Subcutaneous abdominal adipose tissue (tissue), 5 donors: ENCODE measurements around the gene STAM.

Experiments used
- H3K27ac ChIP-seq: one replicate; pipeline ENCODE4 v1.7.0; 2013; ENCODE audit warnings: low read depth, mild to moderate bottlenecking, inconsistent platforms, low read length, moderate library complexity
- H3K27me3 ChIP-seq, 5 donors: one replicate each; pipeline ENCODE4 v1.7.0; 2013; ENCODE audit warnings: low read length in 5 of 5, inconsistent platforms in 1 of 5; ENCODE audit not compliant: control insufficient read depth in 5 of 5, insufficient read depth in 4 of 5
- H3K36me3 ChIP-seq, 5 donors: one replicate each; pipeline ENCODE4 v1.7.0; 2013; ENCODE audit warnings: low read length in 5 of 5; ENCODE audit not compliant: control insufficient read depth in 5 of 5, insufficient read depth in 5 of 5
- H3K4me1 ChIP-seq, 5 donors: one replicate each; pipeline ENCODE4 v1.7.0; 2013; ENCODE audit warnings: low read length in 5 of 5, mild to moderate bottlenecking in 3 of 5, moderate library complexity in 1 of 5; ENCODE audit not compliant: control insufficient read depth in 5 of 5, insufficient read depth in 5 of 5
- H3K4me3 ChIP-seq, 5 donors: one replicate each; pipeline ENCODE4 v1.7.0; 2013; ENCODE audit warnings: low read length in 5 of 5, low read depth in 1 of 5
- H3K9ac ChIP-seq, 5 donors: one replicate each; pipeline ENCODE4 v1.7.0; 2013; ENCODE audit warnings: low read length in 5 of 5, mild to moderate bottlenecking in 4 of 5, moderate library complexity in 3 of 5
- H3K9me3 ChIP-seq, 5 donors: one replicate each; pipeline ENCODE4 v1.7.0; 2013; ENCODE audit warnings: low read length in 5 of 5; ENCODE audit not compliant: control insufficient read depth in 5 of 5
- donor health status: healthy.
- donor health status: healthy.
- donor health status: healthy.
- donor health status: healthy.
- donor health status: healthy.

The STAM gene

DNA sequence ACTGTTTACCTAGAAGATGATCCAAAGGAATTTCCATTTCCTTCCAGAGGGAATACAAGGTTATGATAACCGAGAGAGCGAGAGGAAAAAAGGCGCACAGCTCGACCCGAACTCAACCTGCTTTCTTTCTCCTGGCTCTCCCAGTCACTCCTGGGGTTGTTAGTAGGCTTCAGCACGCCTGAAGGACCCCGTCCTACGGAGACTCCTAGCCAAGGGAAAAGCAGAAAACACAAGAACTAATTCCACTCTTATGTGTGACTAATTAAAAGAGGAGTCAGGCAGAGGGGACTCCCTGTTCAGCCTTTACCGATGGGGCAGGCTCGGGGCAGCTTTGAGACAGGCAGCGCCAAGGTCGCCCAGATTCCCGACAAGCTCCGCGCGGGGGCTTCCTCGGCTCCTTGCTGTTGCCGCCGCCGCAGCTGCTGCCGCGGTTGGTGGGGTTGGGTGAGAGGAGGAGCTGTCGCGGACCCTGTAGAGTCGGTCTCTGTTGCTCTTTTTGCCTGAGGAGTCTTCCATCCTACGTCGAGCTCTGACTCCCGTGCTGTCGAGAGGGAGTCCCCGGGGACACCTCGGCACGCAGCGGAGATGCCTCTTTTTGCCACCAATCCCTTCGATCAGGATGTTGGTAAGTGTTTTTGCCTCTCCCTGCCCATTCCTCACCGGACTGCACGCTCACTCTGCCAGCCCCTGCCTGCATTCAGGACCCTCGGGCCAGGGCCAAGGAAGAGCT is at the start of gene STAM:
STAM (plus strand) TSS at position 397 of the 730 bp plus-strand sequence; CDS start at position 586, 189 bp downstream.
- no peaks in the 10 kb centered on the region for H3K27me3 ChIP-seq
- peak within 1 kb of the TSS; percentile 100 for H3K27ac ChIP-seq
- peak within 1 kb of the TSS; percentile 84 to 99 (median 94) for H3K4me3 ChIP-seq
- no peaks in the 10 kb centered on the region for H3K36me3 ChIP-seq
- peak within 1 kb of the TSS; percentile 89 to 100 (median 99) for H3K9ac ChIP-seq
- H3K4me1 ChIP-seq: peaks cover 2 to 42% (median 40%) of the 10 kb centered on the region in 5 donors
- peaks cover 0 to 7% (median 3%) of the 10 kb centered on the region in 5 donors for H3K9me3 ChIP-seq

DNA sequence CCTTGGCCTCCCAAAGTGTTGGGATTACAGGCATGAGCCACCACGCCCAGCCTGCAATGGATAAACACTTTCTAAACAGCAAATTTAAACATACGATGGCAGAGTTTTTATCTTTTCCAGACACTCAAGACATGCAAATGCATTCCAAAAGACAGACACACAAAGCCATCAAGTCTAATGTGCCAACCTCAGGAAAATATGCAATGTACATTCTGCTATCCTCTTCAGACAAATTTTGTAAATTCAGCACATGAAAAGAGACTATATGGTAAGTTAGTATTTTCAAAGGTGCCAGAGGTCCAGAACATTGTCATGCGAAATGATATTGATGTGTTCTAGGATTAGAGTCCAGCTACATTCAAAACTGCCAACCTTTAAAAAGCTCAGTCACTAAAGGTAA is 46.6 kb upstream of the STAM start:
- Histone ChIP-seq H3K4me3 (no peak overlapping the region), H3K4me1 (no peaks in the 10 kb centered on the region), H3K9ac (no peak overlapping the region), H3K27me3 (no peaks in the 10 kb centered on the region), H3K9me3 (no peaks in the 10 kb centered on the region), H3K27ac (no peak overlapping the region), H3K36me3 (no peaks in the 10 kb centered on the region)

DNA sequence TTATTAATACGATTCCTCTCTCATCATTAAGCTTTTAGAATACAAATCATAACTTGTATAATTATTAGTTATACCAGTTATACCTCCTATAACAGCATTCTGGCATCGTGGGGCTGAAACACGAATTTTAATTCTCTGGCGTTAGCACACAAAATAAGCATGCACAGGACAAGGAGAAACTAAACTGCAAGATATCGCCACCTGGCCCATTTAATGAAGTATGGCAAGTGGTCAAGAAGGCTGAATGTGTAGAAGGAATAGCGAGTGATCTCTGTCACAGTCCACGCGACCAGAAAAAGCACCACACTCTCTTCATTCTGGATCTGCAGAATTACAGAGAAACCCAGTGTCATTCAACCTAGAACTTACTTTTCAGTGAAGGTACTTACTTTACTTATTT is 44.9 kb upstream of the STAM start:
- Histone ChIP-seq H3K9me3 (no peaks in the 10 kb centered on the region), H3K9ac (no peak overlapping the region), H3K4me3 (no peak overlapping the region), H3K27me3 (no peaks in the 10 kb centered on the region), H3K4me1 (no peaks in the 10 kb centered on the region), H3K27ac (no peak overlapping the region), H3K36me3 (no peaks in the 10 kb centered on the region)

DNA sequence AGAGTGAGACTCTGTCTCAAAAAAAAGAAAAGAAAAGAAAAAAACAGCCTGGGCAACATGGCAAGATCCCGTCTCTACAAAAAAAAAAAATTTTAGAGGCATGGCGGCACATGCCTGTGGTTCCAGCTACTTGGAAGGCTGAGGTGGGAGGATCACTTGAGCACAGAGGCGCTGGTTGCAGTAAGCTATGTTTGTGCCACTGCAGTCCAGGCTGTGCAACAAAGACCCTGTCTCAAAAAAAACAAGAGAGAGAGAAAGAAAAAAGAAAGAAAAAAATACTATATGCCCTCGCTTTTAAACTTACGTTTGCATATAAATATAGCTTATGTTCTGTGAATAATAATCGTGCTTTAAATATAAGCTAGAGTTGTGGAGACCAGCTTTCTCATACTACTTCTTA is 38.0 kb upstream of the STAM start:
- Histone ChIP-seq H3K36me3 (no peaks in the 10 kb centered on the region), H3K27me3 (no peaks in the 10 kb centered on the region), H3K27ac (no peak overlapping the region), H3K4me3 (no peak overlapping the region), H3K9ac (no peak overlapping the region), H3K4me1 (peaks cover 0 to 5% (median 0%) of the 10 kb centered on the region in 5 donors), H3K9me3 (no peaks in the 10 kb centered on the region)

DNA sequence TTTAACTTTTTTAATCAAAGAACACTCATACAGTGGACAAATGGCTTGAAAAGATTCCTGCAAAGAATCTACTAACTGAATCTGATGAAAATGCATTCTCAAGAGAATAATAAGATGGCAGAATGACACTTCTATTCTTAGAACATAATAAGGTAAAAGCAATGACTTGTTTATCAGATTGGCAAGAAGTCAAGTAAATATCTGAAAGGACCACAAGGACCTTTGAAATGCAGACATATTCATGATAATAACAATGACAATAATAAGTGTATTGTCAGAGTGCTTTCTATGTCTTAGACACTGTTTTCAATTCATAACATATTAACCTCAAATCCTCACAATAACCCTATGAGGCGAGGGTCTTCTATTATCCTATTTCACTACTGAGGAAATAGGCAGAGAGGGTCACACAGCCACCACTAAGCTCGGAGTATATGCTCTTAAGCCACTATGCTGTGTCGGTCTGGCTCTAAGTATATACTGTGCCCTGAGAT is 37.4 kb upstream of the STAM start:
- Histone ChIP-seq H3K9ac (no peak overlapping the region), H3K36me3 (no peaks in the 10 kb centered on the region), H3K9me3 (no peaks in the 10 kb centered on the region), H3K4me1 (peaks cover 0 to 5% (median 0%) of the 10 kb centered on the region in 5 donors), H3K27ac (no peak overlapping the region), H3K4me3 (no peak overlapping the region), H3K27me3 (no peaks in the 10 kb centered on the region)

DNA sequence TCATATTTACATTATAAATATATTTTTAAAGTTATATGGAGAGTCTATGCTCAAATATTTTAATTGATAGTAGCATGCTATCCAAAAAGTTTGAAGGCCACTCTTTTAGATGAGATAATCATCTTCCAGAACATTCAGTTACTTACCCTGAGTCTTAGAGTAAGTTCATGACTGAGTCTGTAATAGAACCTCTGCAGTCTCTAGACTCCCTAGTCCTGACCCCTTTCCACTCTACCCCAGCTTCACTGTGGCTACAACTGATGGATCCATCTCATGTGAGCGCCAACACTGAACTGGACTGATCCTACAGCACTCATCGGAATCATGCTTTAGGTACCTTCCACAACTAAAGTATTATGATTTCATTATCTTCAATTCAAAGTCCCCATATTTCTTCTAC is 36.9 kb upstream of the STAM start:
- H3K36me3 ChIP-seq: no peaks in the 10 kb centered on the region

DNA sequence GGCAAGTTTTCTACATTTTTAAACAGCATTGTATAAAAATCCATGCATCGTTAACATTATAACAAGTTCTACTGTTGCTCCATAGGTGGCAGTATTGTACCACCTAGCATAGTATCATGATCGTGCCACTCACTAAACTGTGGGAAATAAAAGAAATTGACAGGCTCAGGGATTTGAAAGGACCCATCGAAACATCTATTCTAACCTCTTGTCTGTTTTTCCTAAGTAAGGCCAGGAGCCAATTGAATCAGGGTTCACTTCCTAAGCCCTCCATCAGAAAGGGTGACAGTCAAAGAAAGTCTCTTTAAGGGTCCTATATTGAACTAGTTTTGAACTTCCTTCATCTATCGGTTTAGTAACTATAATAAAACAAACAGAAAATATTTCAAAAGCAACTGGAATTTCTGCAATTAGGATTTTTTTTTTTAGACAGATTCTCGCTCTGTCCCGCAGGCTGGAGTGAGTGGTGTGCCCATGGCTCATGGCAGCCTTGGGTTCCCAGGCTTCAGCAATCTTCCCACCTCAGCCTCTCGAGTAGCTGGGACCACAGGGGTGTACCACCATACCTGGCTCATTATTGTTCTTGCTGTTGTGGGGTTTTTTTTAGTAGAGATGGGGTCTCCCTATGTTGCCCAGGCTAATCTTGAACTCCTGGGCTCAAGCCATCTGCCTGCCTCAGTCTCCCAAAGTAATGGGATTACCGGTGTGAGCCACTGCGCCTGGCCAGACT is 36.2 kb upstream of the STAM start:
- Histone ChIP-seq H3K27me3 (no peaks in the 10 kb centered on the region), H3K9me3 (no peaks in the 10 kb centered on the region), H3K4me1 (peaks cover 0 to 5% (median 0%) of the 10 kb centered on the region in 5 donors), H3K36me3 (no peaks in the 10 kb centered on the region), H3K27ac (no peak overlapping the region), H3K9ac (no peak overlapping the region), H3K4me3 (no peak overlapping the region)

More for the DNA sequence above, 36.9 kb upstream of the STAM start:
- H3K9me3 ChIP-seq: no peaks in the 10 kb centered on the region
- no peak overlapping the region for H3K27ac ChIP-seq
- no peaks in the 10 kb centered on the region for H3K27me3 ChIP-seq
- no peak overlapping the region for H3K9ac ChIP-seq
- no peak overlapping the region for H3K4me3 ChIP-seq
- H3K4me1 ChIP-seq: peaks cover 0 to 5% (median 0%) of the 10 kb centered on the region in 5 donors

DNA sequence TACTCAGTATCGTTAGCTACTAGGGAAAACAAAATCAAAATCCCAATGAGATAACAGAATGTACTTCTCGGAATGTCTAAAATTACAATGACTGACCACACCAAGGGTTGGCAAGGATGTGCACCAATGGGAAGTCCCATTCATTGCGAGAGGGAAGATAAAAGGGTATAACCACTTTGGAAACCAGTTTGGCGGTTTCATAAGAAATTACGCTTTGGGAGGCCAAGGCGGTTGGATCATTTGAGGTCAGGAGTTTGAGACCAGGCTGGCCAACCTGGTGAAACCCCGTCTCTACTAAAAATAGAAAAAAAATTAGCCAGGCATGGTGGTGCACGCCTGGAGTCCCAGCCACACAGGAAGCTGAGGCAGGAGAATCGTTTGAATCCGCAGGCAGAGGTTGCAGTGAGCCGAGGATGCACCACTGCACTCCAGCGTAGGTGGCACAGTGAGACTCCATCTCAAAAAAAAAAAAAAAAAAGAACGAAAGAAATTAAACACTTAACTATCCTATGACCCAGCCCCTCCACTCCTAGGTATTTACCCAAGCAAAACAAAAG is 34.4 kb upstream of the STAM start:
- no peaks in the 10 kb centered on the region for H3K9me3 ChIP-seq
- H3K27ac ChIP-seq: no peak overlapping the region
- H3K9ac ChIP-seq: no peak overlapping the region
- H3K4me1 ChIP-seq: peaks cover 0 to 5% (median 0%) of the 10 kb centered on the region in 5 donors
- no peak overlapping the region for H3K4me3 ChIP-seq
- H3K36me3 ChIP-seq: no peaks in the 10 kb centered on the region
- no peaks in the 10 kb centered on the region for H3K27me3 ChIP-seq

DNA sequence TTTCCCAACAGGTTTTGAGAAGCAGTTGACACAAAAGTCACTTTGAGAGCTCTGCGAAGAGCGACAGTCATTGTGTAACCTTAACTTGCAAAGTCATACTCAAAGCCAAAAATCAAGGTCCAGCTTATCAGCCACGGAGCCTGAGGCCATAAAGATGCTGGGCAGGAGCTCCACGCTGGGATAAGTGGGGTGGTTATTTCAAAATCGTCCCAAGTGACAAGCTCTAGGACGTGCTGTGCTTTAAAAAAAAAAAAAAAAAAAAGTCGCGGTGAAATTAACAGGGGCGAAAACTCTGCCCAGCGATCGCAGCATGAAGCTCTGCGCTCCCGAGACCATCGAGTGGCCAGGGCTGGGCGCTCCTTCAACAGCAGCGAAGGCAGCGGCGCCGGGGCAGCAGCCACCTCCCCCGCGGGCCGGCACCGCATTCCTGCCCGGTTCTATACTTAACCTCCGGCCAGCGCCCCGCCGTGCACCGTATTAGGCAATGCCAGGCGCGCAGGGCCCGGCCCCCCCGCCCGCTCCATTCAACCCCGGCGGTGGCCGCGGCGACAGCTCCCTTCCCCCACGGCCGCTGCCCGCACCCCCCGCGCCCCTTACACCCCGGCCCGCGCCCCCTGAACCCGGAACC is 27.4 kb upstream of the STAM start:
- Histone ChIP-seq H3K27me3 (no peaks in the 10 kb centered on the region), H3K4me1 (peaks cover 2 to 12% (median 10%) of the 10 kb centered on the region in 5 donors), H3K4me3 (peak overlapping the region; percentile 70 to 91 (median 72)), H3K36me3 (no peaks in the 10 kb centered on the region), H3K9me3 (no peaks in the 10 kb centered on the region), H3K27ac (peak overlapping the region; percentile 54), H3K9ac (peak overlapping the region in 1 of 5 donors; percentile 62)
